HepG2 (cell line): Measurements from ENCODE around the gene CTIF. TPM values are rescaled to one million over a fixed set of nuclear protein-coding genes. Genes with fewer than 3 reads are reported as not detected.

Experiments used
- ATAC-seq: fragments of 200-7000 bp; cut with Tn5 transposase; 3 replicates; pipeline ENCODE4 v1.9.1; 2020; ENCODE audit warnings: mild to moderate bottlenecking, moderate library complexity
- BruUV-seq: library from RNA; stranded (reverse); fragments of 400-500 nt; replicated peaks from 2 replicates; lab custom pipeline; 2021; lab: Mats Ljungman, UMichigan
- CTCF ChIA-PET: fragments of 300-600 bp; formaldehyde crosslinking; extraction: SDS; loops from one replicate; lab custom pipeline; 2021; ENCODE audit warnings: low total read pairs, inconsistent platforms, low intra/inter-chr PET ratio; lab: Yijun Ruan, JAX
- POLR2A ChIA-PET: fragments of 350-600 bp; sonication (Branson Sonifier 250); formaldehyde crosslinking; loops from one replicate; lab custom pipeline; 2020; ENCODE audit warnings: antibody characterized with exemption, inconsistent platforms; lab: Yijun Ruan, JAX
- DNase-seq: peaks from one replicate; pipeline ENCODE4 v3.0.0-alpha.2; 2015; ENCODE audit warnings: low spot score
- FAIRE-seq: peaks from 3 replicates; lab custom pipeline; 2011; peaks lifted over from hg19 to GRCh38; lab: Jason Lieb, UNC
- H2AFZ ChIP-seq: one replicate; pipeline ENCODE4 v1.6.1; 2011; ENCODE audit warnings: low read length, inconsistent platforms
- H3K27ac ChIP-seq: fragments of 300-600 bp; 3 replicates; pipeline ENCODE4 v1.8.0; 2011; ENCODE audit warnings: mixed run types, mild to moderate bottlenecking, mixed read lengths, low read length, inconsistent platforms; ENCODE audit not compliant: insufficient read depth; ENCODE audit errors: extremely low read length
- H3K27me3 ChIP-seq, 2 experiments: fragments of 200-600 bp in 1 of 2; 2 replicates in 1 of 2; 3 replicates in 1 of 2; pipeline versions ENCODE4 v1.6.0 to v1.8.0; 2011; ENCODE audit warnings: low read length in 2 of 2, mild to moderate bottlenecking in 2 of 2, moderate library complexity in 2 of 2, inconsistent platforms in 1 of 2; ENCODE audit not compliant: insufficient read depth in 2 of 2, control insufficient read depth in 1 of 2
- H3K36me3 ChIP-seq, 2 experiments: fragments of 200-600 bp in 1 of 2; replicated peaks in 1 of 2; 2 replicates in 1 of 2; 3 replicates in 1 of 2; pipeline versions ENCODE4 v1.5.1 to v1.8.0; 2011; ENCODE audit warnings: low read length in 2 of 2, inconsistent platforms in 1 of 2; ENCODE audit not compliant: insufficient read depth in 2 of 2, control insufficient read depth in 1 of 2
- H3K4me1 ChIP-seq: 2 replicates; pipeline ENCODE4 v1.5.1; 2012; ENCODE audit warnings: low read length, inconsistent platforms; ENCODE audit not compliant: insufficient read depth
- H3K4me2 ChIP-seq: 2 replicates; pipeline ENCODE4 v1.6.0; 2011; ENCODE audit warnings: low read depth, low read length, inconsistent platforms
- H3K4me3 ChIP-seq, 3 experiments: fragments of 200-600 bp in 1 of 3; sonication (generic), shearing (Covaris generic) in 1 of 3; replicated peaks in 1 of 3; 2 replicates each; pipeline ENCODE4 v1.5.1; 2011 to 2016; ENCODE audit warnings: low read length in 3 of 3, inconsistent platforms in 2 of 3, low read depth in 2 of 3, mild to moderate bottlenecking in 2 of 3, control low read depth in 1 of 3, mixed read lengths in 1 of 3; ENCODE audit not compliant: insufficient read depth in 1 of 3
- H3K79me2 ChIP-seq: one replicate; pipeline ENCODE4 v1.6.1; 2011; ENCODE audit warnings: low read length, inconsistent platforms; ENCODE audit not compliant: insufficient read depth
- H3K9ac ChIP-seq: 2 replicates; pipeline ENCODE4 v1.6.0; 2011; ENCODE audit warnings: mild to moderate bottlenecking, low read depth, low read length, inconsistent platforms; ENCODE audit not compliant: insufficient read depth
- H3K9me3 ChIP-seq: 2 replicates; pipeline ENCODE4 v1.5.1; 2012; ENCODE audit warnings: mild to moderate bottlenecking, low read length
- H4K20me1 ChIP-seq: 2 replicates; pipeline ENCODE4 v1.6.0; 2011; ENCODE audit warnings: inconsistent platforms, mild to moderate bottlenecking, low read length, moderate library complexity; ENCODE audit not compliant: insufficient read depth
- ELF4 ChIP-seq: sonication (generic); formaldehyde crosslinking; IDR thresholded peaks from 2 replicates; pipeline ENCODE4 v1.5.0; 2020; ENCODE audit warnings: missing genetic modification reagents, mild to moderate bottlenecking, moderate library complexity, borderline replicate concordance
- FOXC1 ChIP-seq: sonication (generic); formaldehyde crosslinking; IDR thresholded peaks from 2 replicates; pipeline ENCODE4 v1.8.0; 2022; ENCODE audit warnings: mild to moderate bottlenecking, missing genetic modification reagents, borderline replicate concordance
- RAD21 ChIP-seq: fragments of 450-650 bp; formaldehyde crosslinking; IDR thresholded peaks from 2 replicates; pipeline ENCODE4 v1.5.0; 2020; ENCODE audit warnings: mild to moderate bottlenecking
- RERE ChIP-seq: IDR thresholded peaks from 2 replicates; pipeline ENCODE4 v1.6.1; 2016; ENCODE audit warnings: low read depth, missing genetic modification reagents, missing compliant biosample characterization
- RFXANK ChIP-seq: IDR thresholded peaks from 2 replicates; pipeline ENCODE4 v1.6.1; 2016
- SMC3 ChIP-seq: IDR thresholded peaks from 2 replicates; pipeline ENCODE4 v1.6.1; 2011; ENCODE audit warnings: low read length, improper control_type of control experiment
- ZBTB38 ChIP-seq: sonication (generic); formaldehyde crosslinking; IDR thresholded peaks from 2 replicates; pipeline ENCODE4 v1.5.1; 2020; ENCODE audit warnings: mild to moderate bottlenecking, missing genetic modification reagents
- ZFY ChIP-seq: sonication (generic); formaldehyde crosslinking; IDR thresholded peaks from 2 replicates; pipeline ENCODE4 v1.4.0; 2020; ENCODE audit warnings: missing genetic modification reagents
- ZMYM3 ChIP-seq: sonication (generic); formaldehyde crosslinking; IDR thresholded peaks from 2 replicates; pipeline ENCODE4 v1.5.1; 2020; ENCODE audit warnings: mild to moderate bottlenecking, missing genetic modification reagents
- ZNF138 ChIP-seq: sonication (generic); formaldehyde crosslinking; IDR thresholded peaks from 2 replicates; pipeline ENCODE4 v1.5.0; 2020; ENCODE audit warnings: mild to moderate bottlenecking, low read depth, missing genetic modification reagents
- ZSCAN9 ChIP-seq: IDR thresholded peaks from 2 replicates; pipeline ENCODE4 v1.6.1; 2016; ENCODE audit warnings: borderline replicate concordance
- WGBS: methylation state at CpG from one replicate; pipeline ENCODE4 v1.1.6; 2017; ENCODE audit warnings: low lambda C conversion rate; 5-methylcytosine and 5-hydroxymethylcytosine counted together
- in situ Hi-C: cut with HindIII; loops from 2 replicates; pipeline ENCODE4 v1.10.0; 2017; ENCODE audit warnings: low pct_unique_long_range_greater_than_20kb; ENCODE audit not compliant: extremely low pct_ligation_motif_present
- intact Hi-C: fragments of 100-400 bp; cut with micrococcal nuclease; formaldehyde crosslinking; loops from one replicate; pipeline ENCODE4 v1.10.0; 2022; ENCODE audit not compliant: unreplicated experiment
- polyA plus RNA-seq, 8 experiments: library from polyadenylated mRNA; depleted of rRNA in 3 of 8; stranded (reverse) in 7 of 8; unstranded in 1 of 8; fragments of >200 nt; fragmentation: Illumina TruSeq in 4 of 8; extraction: Trizol in 4 of 8; gene quantifications; 2 replicates each; pipeline versions ENCODE4 v1.2.1 to v1.2.3, GENCODE V29; 2011 to 2016; ENCODE audit warnings: low read depth in 4 of 8, missing spikeins in 1 of 8, mixed read lengths in 1 of 8; ENCODE audit not compliant: insufficient read depth in 1 of 8
- total RNA-seq, 5 experiments: library from RNA; depleted of rRNA; stranded (reverse); fragments of >200 nt; fragmentation: Illumina TruSeq; extraction: Trizol; gene quantifications; 2 replicates each; pipeline ENCODE4 v1.2.3, GENCODE V29; 2016; ENCODE audit warnings: low read depth in 1 of 5

The CTIF gene
- total and polyA plus RNA-seq, 2 of the 13 experiments (the other 11 are each of a cell fraction or from before 2014, with no cell fraction given): 18.2 to 28.0 TPM

DNA sequence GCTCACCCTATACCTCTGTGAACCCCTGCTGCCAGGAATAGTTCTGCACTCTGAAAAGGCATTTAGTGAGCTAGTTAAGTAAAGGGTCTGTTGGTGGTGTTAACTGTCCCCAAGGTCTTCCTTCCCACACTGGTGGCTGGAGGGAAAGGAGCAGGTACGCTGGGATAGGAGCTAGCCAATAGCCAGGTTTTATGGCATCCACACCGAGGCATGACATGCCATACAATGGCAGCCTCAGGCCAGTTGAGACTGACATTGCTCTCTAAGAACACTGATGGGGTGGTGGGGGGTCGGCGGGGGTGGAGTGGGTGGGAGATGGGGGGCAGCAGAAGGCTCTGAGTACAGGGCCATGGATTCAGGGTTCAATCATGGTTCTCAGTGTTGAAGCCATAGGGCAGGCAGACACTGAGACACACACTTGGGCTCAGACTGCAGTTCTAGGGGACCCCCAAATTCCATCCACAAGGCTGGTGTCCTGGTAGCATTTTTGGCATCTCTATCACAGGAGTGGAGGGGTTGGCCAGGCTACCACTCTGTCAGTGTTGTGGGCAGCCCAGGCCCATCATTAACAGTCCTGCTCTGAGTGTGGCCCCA, 136.0 kb downstream of the CTIF start:
- FAIRE-seq: no peak
- no peak for DNase-seq
- H4K20me1 ChIP-seq: no peaks in the 10 kb centered on the region
- intact Hi-C loops: loop anchor here (1.0 to 10.0 kb wide), 5 partner anchors 110 to 772 kb away; no protein-coding TSS in a partner anchor
- ChIA-PET CTCF (interaction anchor here (1.2 to 1.5 kb wide), 5 partner anchors 70 to 773 kb away, joined by 3 to 6 read pairs (median 3); no protein-coding TSS in a partner anchor), POLR2A (no interaction called here)
- no TSS peak for BruUV-seq
- H3K27ac ChIP-seq: no peak overlapping the region
- ATAC-seq: peak; percentile 37
- peaks cover 39% of the 10 kb centered on the region for H3K4me1 ChIP-seq
- H2AFZ ChIP-seq: no peak overlapping the region
- no peak for TF ChIP-seq ZSCAN9 (CRISPR knock-in tag)
- H3K4me3 ChIP-seq: no peak overlapping the region
- H3K27me3 ChIP-seq: no peaks in the 10 kb centered on the region
- WGBS: 92% methylated on average over 4 of the region's 4 CpGs
- no peaks in the 10 kb centered on the region for H3K79me2 ChIP-seq
- no peak overlapping the region for H3K4me2 ChIP-seq
- in situ Hi-C loops: loop anchor here (5.0 to 25.0 kb wide), 4 partner anchors 227 to 762 kb away; no protein-coding TSS in a partner anchor
- H3K9me3 ChIP-seq: peaks cover 4% of the 10 kb centered on the region; the same call in 1 of the 2 replicates
- peaks cover 17 to 26% of the 10 kb centered on the region in 2 experiments for H3K36me3 ChIP-seq
- no peak overlapping the region for H3K9ac ChIP-seq

DNA sequence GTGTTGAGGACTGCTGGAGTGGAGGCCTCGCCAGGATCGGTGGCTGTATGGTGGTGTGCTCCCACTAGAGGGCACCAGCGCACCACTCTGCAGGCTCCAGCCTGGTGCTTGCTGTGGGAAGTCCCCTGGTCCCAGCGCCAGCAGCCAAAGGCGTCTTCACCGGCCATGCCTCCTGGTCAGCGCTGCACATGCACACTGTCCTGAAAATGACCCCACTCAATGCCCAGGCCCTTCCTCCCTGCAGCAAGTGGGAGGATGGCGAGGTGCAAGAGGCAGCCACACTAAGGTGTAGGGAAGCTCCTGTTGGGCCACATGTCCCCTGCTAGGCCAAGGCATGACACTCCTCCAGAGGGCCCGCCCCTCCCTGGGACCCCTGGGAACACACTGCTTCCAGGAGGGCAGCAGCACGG, 136.5 kb downstream of the CTIF start:
- Histone ChIP-seq H2AFZ (no peak overlapping the region), H3K4me1 (peaks cover 39% of the 10 kb centered on the region)
- ATAC-seq: peak; percentile 96
- TF ChIP-seq ZBTB38 (CRISPR knock-in tag) (peak; percentile 37; the same call in 1 of the 2 replicates), RERE (CRISPR knock-in tag) (no peak), ZNF138 (CRISPR knock-in tag) (no peak), FOXC1 (CRISPR knock-in tag) (0 out of 2 replicates have a peak, but pooled peaks have one; percentile 37), RFXANK (CRISPR knock-in tag) (no peak), SMC3 (peak; percentile 72), ELF4 (no peak), ZMYM3 (no peak), ZFY (CRISPR knock-in tag) (peak; percentile 34; the same call in 1 of the 2 replicates), RAD21 (CRISPR knock-in tag) (peak; percentile 97)

More for the DNA sequence above, 136.5 kb downstream of the CTIF start:
- no peak overlapping the region for H3K4me3 ChIP-seq
- BruUV-seq: no TSS peak
- no peaks in the 10 kb centered on the region for H4K20me1 ChIP-seq
- in situ Hi-C loops: loop anchor here (5.0 to 25.0 kb wide), 4 partner anchors 227 to 762 kb away; no protein-coding TSS in a partner anchor
- peaks cover 14 to 26% of the 10 kb centered on the region in 2 experiments for H3K36me3 ChIP-seq
- no peaks in the 10 kb centered on the region for H3K79me2 ChIP-seq
- H3K4me2 ChIP-seq: no peak overlapping the region
- intact Hi-C loops: loop anchor here (1.0 to 10.0 kb wide), 5 partner anchors 109 to 772 kb away; no protein-coding TSS in a partner anchor
- peak; percentile 58 for DNase-seq
- no CpG with 5 or more reads among the region's 10 CpGs for WGBS
- FAIRE-seq: peak; percentile 62
- ChIA-PET POLR2A (no interaction called here), CTCF (interaction anchor here (1.2 to 1.5 kb wide), 6 partner anchors 70 to 772 kb away, joined by 3 to 6 read pairs (median 3); no protein-coding TSS in a partner anchor)
- H3K27ac ChIP-seq: no peak overlapping the region
- no peak overlapping the region for H3K9ac ChIP-seq
- peaks cover 4% of the 10 kb centered on the region; the same call in 1 of the 2 replicates for H3K9me3 ChIP-seq
- no peaks in the 10 kb centered on the region for H3K27me3 ChIP-seq
